Measurements from ENCODE around the gene DKK2. TPM values are rescaled to one million over a fixed set of nuclear protein-coding genes. Genes with fewer than 3 reads are reported as not detected.

The DKK2 gene
- total RNA-seq, 2 donors from 2014 or later = 1.8 to 4.1 TPM

DNA sequence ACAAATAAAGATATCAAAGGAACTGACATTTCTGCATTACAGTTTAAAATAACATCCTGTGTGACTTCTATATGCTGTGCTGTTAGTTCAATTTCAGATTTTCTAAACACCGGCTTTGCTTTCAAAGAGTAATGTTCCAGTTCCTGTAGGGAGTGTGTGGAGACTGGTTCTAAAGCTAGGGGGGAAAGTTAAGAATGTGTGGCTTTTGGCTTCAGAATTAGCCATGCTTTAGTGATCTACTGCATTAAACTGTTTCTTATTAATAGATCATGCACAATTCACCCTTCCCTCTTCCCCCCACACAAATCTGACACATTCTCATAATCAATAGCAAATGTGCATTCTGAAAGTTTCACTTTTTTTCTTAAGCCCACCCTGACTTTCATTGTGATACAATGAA lies 32.0 kb upstream of the DKK2 start:
- Histone ChIP-seq H3K9me3 (no peaks in the 10 kb centered on the region), H3K4me3 (no peak overlapping the region), H3K27me3 (no peaks in the 10 kb centered on the region), H3K27ac (no peak overlapping the region), H3K4me1 (no peaks in the 10 kb centered on the region), H3K36me3 (no peaks in the 10 kb centered on the region)
- TF ChIP-seq, protein P1, sequence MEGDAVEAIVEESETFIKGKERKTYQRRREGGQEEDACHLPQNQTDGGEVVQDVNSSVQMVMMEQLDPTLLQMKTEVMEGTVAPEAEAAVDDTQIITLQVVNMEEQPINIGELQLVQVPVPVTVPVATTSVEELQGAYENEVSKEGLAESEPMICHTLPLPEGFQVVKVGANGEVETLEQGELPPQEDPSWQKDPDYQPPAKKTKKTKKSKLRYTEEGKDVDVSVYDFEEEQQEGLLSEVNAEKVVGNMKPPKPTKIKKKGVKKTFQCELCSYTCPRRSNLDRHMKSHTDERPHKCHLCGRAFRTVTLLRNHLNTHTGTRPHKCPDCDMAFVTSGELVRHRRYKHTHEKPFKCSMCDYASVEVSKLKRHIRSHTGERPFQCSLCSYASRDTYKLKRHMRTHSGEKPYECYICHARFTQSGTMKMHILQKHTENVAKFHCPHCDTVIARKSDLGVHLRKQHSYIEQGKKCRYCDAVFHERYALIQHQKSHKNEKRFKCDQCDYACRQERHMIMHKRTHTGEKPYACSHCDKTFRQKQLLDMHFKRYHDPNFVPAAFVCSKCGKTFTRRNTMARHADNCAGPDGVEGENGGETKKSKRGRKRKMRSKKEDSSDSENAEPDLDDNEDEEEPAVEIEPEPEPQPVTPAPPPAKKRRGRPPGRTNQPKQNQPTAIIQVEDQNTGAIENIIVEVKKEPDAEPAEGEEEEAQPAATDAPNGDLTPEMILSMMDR (IDR thresholded peaks at IDR 0.05) = no peak
- DNase-seq (ENCODE audit: low spot score) = no peak

DNA sequence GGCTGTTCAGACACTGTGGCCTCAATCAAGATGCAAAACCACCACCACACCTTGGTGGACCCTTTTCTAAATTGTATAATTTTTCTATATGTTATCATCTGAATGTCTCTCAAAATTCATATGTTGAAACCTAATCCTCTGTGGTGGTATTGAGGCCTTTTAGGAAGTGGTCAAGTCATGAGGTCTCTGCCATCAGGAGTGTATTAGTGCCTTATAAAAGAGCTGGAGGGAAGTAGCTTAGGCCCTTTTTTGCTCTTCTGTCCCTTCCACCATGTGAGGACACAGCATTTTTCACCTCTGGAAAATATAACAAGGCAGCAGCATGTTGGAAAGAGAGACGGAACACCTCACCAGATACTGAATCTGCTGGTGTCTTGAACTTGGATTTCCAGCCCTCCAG lies 30.5 kb upstream of the DKK2 start:
- TF ChIP-seq, protein P1 (IDR thresholded peaks at IDR 0.05) = no peak
- Histone ChIP-seq H3K4me1 (no peaks in the 10 kb centered on the region), H3K27me3 (no peaks in the 10 kb centered on the region), H3K4me3 (no peak overlapping the region), H3K27ac (no peak overlapping the region), H3K9me3 (no peaks in the 10 kb centered on the region), H3K36me3 (no peaks in the 10 kb centered on the region)
- no peak for DNase-seq (ENCODE audit: low spot score)

DNA sequence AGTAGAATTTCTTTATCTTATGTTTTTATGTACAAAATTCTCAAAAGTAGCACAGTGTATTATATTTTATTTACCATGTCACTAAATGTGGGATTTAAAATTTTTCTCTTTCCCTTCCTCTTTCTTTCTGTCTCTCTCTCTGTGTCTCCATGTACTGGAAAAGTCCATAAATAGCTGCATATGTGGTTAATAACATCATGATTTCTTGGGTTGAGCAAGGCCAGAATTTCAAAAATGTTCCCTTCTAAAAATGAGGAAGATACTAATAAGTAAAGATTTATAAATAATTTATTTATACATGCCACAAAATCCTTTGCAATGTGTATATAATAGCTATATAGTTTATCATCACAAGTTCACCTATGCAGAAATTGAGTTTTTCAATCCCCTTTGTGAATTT lies 29.1 kb upstream of the DKK2 start:
- TF ChIP-seq, protein P1 (IDR thresholded peaks at IDR 0.05) = no peak
- H3K4me1 ChIP-seq = no peaks in the 10 kb centered on the region
- no peaks in the 10 kb centered on the region for H3K9me3 ChIP-seq
- no peak for DNase-seq (ENCODE audit: low spot score)
- H3K27ac ChIP-seq = no peak overlapping the region
- no peak overlapping the region for H3K4me3 ChIP-seq
- no peaks in the 10 kb centered on the region for H3K27me3 ChIP-seq
- H3K36me3 ChIP-seq = no peaks in the 10 kb centered on the region

DNA sequence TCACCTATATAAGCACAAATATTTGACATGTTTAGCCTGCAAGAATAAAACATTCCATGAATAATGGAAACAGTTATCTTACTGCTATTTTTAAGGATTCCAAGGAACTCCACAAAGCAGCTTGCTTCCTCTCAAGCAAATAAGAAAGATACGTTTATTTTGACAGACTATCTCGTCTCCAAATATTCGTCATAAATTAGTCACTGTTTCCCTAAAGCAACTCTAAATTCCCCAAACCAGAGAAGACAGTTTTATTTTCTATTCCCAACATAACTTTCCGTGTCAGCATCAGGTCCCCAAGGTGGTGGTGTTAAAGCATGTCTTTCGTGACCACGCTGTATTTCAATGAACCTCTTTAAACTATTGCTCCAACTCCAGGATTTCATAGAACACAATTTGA lies 24.3 kb upstream of the DKK2 start:
- no peak for DNase-seq (ENCODE audit: low spot score)
- Histone ChIP-seq H3K4me1 (no peaks in the 10 kb centered on the region), H3K27ac (no peak overlapping the region), H3K4me3 (no peak overlapping the region), H3K9me3 (no peaks in the 10 kb centered on the region), H3K36me3 (no peaks in the 10 kb centered on the region), H3K27me3 (no peaks in the 10 kb centered on the region)
- TF ChIP-seq, protein P1 (IDR thresholded peaks at IDR 0.05) = no peak

DNA sequence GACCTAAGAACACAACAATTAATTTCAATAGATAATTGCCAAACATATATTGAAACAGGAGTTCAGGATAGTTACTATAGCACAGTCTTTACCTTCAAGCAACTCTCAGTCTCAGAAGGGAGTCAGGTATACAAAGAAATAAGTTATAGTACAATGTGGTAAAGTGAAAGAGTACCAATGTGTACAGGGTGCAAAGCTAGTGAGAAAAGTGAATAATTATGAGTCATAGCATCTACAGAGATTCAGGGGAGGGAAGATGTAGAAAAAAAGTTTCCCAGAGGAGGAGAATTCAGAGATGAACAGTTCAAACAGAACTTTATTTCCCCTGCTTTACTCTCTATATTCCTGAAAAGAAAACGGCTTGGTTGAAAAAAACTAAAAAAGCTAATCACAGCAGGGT lies 22.7 kb upstream of the DKK2 start:
- Histone ChIP-seq H3K27me3 (no peaks in the 10 kb centered on the region), H3K4me1 (no peaks in the 10 kb centered on the region), H3K9me3 (no peaks in the 10 kb centered on the region), H3K4me3 (no peak overlapping the region), H3K27ac (no peak overlapping the region), H3K36me3 (no peaks in the 10 kb centered on the region)
- DNase-seq (ENCODE audit: low spot score) = no peak
- TF ChIP-seq, protein P1 (IDR thresholded peaks at IDR 0.05) = no peak

DNA sequence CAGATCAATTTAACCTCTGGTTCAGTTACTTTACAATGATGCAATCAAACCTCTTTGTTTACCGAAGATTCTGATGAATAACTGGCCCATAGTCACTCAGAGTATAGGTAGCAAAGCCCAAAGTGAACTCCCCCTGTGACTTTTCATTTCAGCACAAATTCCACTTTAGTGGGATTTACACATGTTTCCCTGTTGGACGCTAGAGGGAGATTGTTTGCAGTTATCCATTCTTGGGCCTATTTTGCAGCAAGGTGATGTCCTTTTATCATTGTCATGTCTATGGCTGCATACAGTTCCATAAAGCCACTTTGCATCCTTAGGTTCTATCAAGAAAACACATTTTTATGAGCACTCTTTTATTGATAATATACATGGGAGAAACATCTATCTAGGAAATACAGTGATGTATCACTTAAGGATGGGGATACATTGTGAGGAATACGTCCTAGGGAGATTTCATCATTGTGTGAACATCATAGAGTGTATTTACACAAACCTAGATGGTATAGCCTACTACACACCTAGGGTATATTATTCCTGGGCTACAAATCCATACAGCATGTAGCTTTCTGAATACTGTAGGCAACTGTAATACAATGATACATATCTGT lies 14.5 kb upstream of the DKK2 start:
- no peak overlapping the region for H3K4me3 ChIP-seq
- no peaks in the 10 kb centered on the region for H3K4me1 ChIP-seq
- no peak overlapping the region for H3K27ac ChIP-seq
- H3K9me3 ChIP-seq = peaks cover 0 to 17% of the 10 kb centered on the region in 2 donors
- TF ChIP-seq, protein P1 (IDR thresholded peaks at IDR 0.05) = peak; percentile 18 to 57
- no peak for DNase-seq (ENCODE audit: low spot score)
- H3K27me3 ChIP-seq = no peaks in the 10 kb centered on the region
- H3K36me3 ChIP-seq = no peaks in the 10 kb centered on the region
